Astrocyte (in vitro differentiated cells and primary cell): ENCODE data around the gene DPP8. TPM values are rescaled to one million over a fixed set of nuclear protein-coding genes. Genes with fewer than 3 reads are reported as not detected.

Experiments used
- DNase-seq: peaks from one replicate; pipeline ENCODE4 v3.0.0-alpha.2; 2010; ENCODE audit warnings: low read depth
- FAIRE-seq: peaks from 2 replicates; lab custom pipeline; 2011; peaks lifted over from hg19 to GRCh38; lab: Jason Lieb, UNC
- H2AFZ ChIP-seq: 2 replicates; pipeline ENCODE4 v1.6.0; 2012; ENCODE audit warnings: low read depth, low read length, inconsistent platforms
- H3K27ac ChIP-seq: 2 replicates; pipeline ENCODE4 v1.5.1; 2011; ENCODE audit warnings: low read depth, low read length, inconsistent platforms
- H3K27me3 ChIP-seq: 2 replicates; pipeline ENCODE4 v1.6.0; 2011; ENCODE audit warnings: low read length, inconsistent platforms; ENCODE audit not compliant: insufficient read depth
- H3K36me3 ChIP-seq: 2 replicates; pipeline ENCODE4 v1.5.1; 2011; ENCODE audit warnings: low read length, inconsistent platforms; ENCODE audit not compliant: insufficient read depth
- H3K4me1 ChIP-seq: 2 replicates; pipeline ENCODE4 v1.5.1; 2011; ENCODE audit warnings: low read length, inconsistent platforms; ENCODE audit not compliant: insufficient read depth
- H3K4me2 ChIP-seq: 2 replicates; pipeline ENCODE4 v1.6.0; 2012; ENCODE audit warnings: low read length, inconsistent platforms
- H3K4me3 ChIP-seq: 2 replicates; pipeline ENCODE4 v1.5.1; 2011; ENCODE audit warnings: low read depth, mild to moderate bottlenecking, low read length, inconsistent platforms; ENCODE audit not compliant: insufficient read depth
- H3K79me2 ChIP-seq: 2 replicates; pipeline ENCODE4 v1.6.0; 2012; ENCODE audit warnings: mild to moderate bottlenecking, low read length, inconsistent platforms; ENCODE audit not compliant: insufficient read depth
- H3K9ac ChIP-seq: 2 replicates; pipeline ENCODE4 v1.6.0; 2012; ENCODE audit warnings: mild to moderate bottlenecking, low read length, inconsistent platforms
- H3K9me3 ChIP-seq: 2 replicates; pipeline ENCODE4 v1.5.1; 2012; ENCODE audit warnings: low read depth, mild to moderate bottlenecking, low read length, inconsistent platforms; ENCODE audit not compliant: insufficient read depth
- H4K20me1 ChIP-seq: 2 replicates; pipeline ENCODE4 v1.6.0; 2012; ENCODE audit warnings: low read length, inconsistent platforms; ENCODE audit not compliant: insufficient read depth
- H3K27ac Mint-ChIP-seq: one replicate; pipeline ENCODE4 v1.8.0; 2021; ENCODE audit warnings: mild to moderate bottlenecking, mixed read lengths; ENCODE audit not compliant: unreplicated experiment
- H3K27me3 Mint-ChIP-seq: one replicate; pipeline ENCODE4 v1.8.0; 2021; ENCODE audit warnings: low read depth, mixed read lengths; ENCODE audit not compliant: unreplicated experiment
- H3K36me3 Mint-ChIP-seq: one replicate; pipeline ENCODE4 v1.8.0; 2021; ENCODE audit warnings: low read depth, mixed read lengths; ENCODE audit not compliant: unreplicated experiment
- H3K4me1 Mint-ChIP-seq: one replicate; pipeline ENCODE4 v1.8.0; 2021; ENCODE audit warnings: low read depth, mixed read lengths; ENCODE audit not compliant: unreplicated experiment
- H3K4me3 Mint-ChIP-seq: one replicate; pipeline ENCODE4 v1.8.0; 2021; ENCODE audit warnings: mild to moderate bottlenecking, moderate library complexity, mixed read lengths; ENCODE audit not compliant: unreplicated experiment
- H3K9me3 Mint-ChIP-seq: one replicate; pipeline ENCODE4 v1.8.0; 2021; ENCODE audit warnings: mild to moderate bottlenecking, mixed read lengths; ENCODE audit not compliant: unreplicated experiment
- CTCF ChIP-seq: IDR thresholded peaks from 2 replicates; pipeline ENCODE4 v1.5.1; 2011; ENCODE audit warnings: low read depth, mild to moderate bottlenecking, inconsistent platforms, low read length, moderate library complexity; ENCODE audit not compliant: insufficient read depth
- EZH2 ChIP-seq: IDR thresholded peaks from 2 replicates; pipeline ENCODE4 v1.6.1; 2012; ENCODE audit warnings: mild to moderate bottlenecking, low read length, inconsistent platforms; ENCODE audit not compliant: insufficient read depth
- total RNA-seq: library from RNA; stranded (reverse); gene quantifications from 2 replicates; pipeline ENCODE4 v1.2.1, GENCODE V29; 2021

DPP8 gene
- total RNA-seq, 1 donor from 2014 or later, result 29.5 TPM

DNA sequence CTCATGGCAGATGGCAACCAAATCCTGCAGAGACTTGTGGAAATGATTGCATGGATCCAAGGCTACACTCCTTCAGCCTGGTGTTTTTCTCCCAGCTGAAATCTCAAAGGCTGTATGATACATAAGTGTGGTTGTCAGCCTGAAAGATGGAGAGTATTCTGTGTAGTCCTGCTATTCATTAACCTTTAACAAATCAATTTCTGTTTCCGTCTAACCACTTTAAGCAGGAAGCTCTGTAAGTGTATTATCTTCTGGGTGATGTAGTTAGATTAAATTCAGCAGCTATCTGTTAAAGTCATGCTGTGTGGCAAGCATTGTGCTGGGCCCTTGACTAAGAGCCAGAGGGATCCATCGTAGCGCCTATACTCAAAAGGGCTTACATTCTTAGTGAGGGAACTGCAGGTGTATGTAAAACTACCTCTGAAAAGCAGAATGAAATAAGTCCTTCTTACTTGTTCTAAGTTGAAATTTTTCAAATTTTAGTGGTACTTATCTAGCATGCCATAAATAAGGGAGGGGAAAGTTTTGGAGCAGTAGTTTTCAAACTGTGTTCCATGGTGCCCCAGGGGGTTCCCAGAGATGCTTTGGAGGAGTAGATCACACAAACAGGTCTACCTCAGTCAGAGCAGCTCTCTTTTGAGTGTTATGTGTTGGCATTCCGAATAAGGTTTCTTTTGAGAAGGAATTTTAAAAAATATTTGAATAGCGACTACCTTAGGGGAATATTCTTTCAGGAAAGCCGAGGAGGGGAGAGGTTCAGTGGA is 41.7 kb upstream of the DPP8 start:
- no peak overlapping the region for H3K4me3 ChIP-seq
- no peak for DNase-seq
- H3K79me2 ChIP-seq, result peaks cover 4% of the 10 kb centered on the region
- peak overlapping the region; percentile 11 for H3K9ac ChIP-seq
- H3K27me3 ChIP-seq, result no peaks in the 10 kb centered on the region
- no peak overlapping the region for H2AFZ ChIP-seq
- H3K4me1 Mint-ChIP-seq, result peaks cover 12% of the 10 kb centered on the region
- no peak overlapping the region for H3K4me3 Mint-ChIP-seq
- no peak for FAIRE-seq
- H3K27ac ChIP-seq, result peak overlapping the region; percentile 29
- peak overlapping the region; percentile 61 for H3K4me2 ChIP-seq
- no peak for TF ChIP-seq CTCF
- TF ChIP-seq EZH2, result no peak
- no peak overlapping the region for H3K27ac Mint-ChIP-seq
- H3K27me3 Mint-ChIP-seq, result no peaks in the 10 kb centered on the region
- peaks cover 13% of the 10 kb centered on the region for H3K4me1 ChIP-seq
- peaks cover 27% of the 10 kb centered on the region for H3K36me3 Mint-ChIP-seq
- peaks cover 9% of the 10 kb centered on the region for H4K20me1 ChIP-seq
- no peaks in the 10 kb centered on the region for H3K9me3 ChIP-seq
- no peaks in the 10 kb centered on the region for H3K9me3 Mint-ChIP-seq
- peaks cover 12% of the 10 kb centered on the region for H3K36me3 ChIP-seq

- H3K4me2 ChIP-seq, result peak overlapping the region; percentile 61
- H3K4me3 Mint-ChIP-seq, result no peak overlapping the region
- H3K79me2 ChIP-seq, result peaks cover 8% of the 10 kb centered on the region
- no peaks in the 10 kb centered on the region for H3K27me3 ChIP-seq
- no peaks in the 10 kb centered on the region for H3K27me3 Mint-ChIP-seq
- peaks cover 7% of the 10 kb centered on the region for H3K36me3 ChIP-seq
- H2AFZ ChIP-seq, result no peak overlapping the region
- peaks cover 13% of the 10 kb centered on the region for H3K4me1 ChIP-seq
- no peak for FAIRE-seq
- peak overlapping the region; percentile 11 for H3K9ac ChIP-seq
- no peaks in the 10 kb centered on the region for H3K9me3 Mint-ChIP-seq
- peaks cover 31% of the 10 kb centered on the region for H3K36me3 Mint-ChIP-seq
- H3K4me1 Mint-ChIP-seq, result peaks cover 12% of the 10 kb centered on the region
- H3K9me3 ChIP-seq, result no peaks in the 10 kb centered on the region
- H3K27ac ChIP-seq, result peak overlapping the region; percentile 29
- peak; percentile 75 for DNase-seq
- H4K20me1 ChIP-seq, result peaks cover 9% of the 10 kb centered on the region
- H3K27ac Mint-ChIP-seq, result no peak overlapping the region
- TF ChIP-seq CTCF (no peak), EZH2 (no peak)
- no peak overlapping the region for H3K4me3 ChIP-seq
Measured at GRCh38 chr15:65558336-65558735, 40.8 kb upstream of the DPP8 start.

DNA sequence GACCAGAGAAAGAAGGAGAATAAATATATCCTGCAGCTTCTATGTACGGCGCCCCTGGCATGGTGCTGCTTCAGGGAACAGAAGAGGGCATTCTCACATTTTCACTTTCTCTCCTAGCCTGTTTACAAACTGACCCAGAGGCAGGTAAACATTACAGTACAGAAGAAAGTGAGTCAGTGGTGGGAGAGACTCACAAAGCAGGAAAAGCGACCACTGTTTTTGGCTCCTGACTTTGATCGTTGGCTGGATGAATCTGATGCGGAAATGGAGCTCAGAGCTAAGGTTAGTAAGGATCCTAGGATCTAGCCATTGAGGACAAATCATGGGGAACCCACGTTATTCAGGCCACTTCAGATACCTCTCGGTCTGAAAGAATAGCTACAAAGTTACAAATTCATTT is 39.1 kb upstream of the DPP8 start:
- H3K4me1 ChIP-seq, result peaks cover 13% of the 10 kb centered on the region
- Mint-ChIP-seq H3K27ac (no peak overlapping the region), H3K36me3 (peaks cover 25% of the 10 kb centered on the region), H3K27me3 (no peaks in the 10 kb centered on the region), H3K4me1 (peaks cover 15% of the 10 kb centered on the region), H3K9me3 (no peaks in the 10 kb centered on the region), H3K4me3 (no peak overlapping the region)
- no peaks in the 10 kb centered on the region for H3K9me3 ChIP-seq
- no peak for TF ChIP-seq EZH2
- no peak for TF ChIP-seq CTCF
- H3K79me2 ChIP-seq, result peaks cover 12% of the 10 kb centered on the region
- no peaks in the 10 kb centered on the region for H3K27me3 ChIP-seq
- H3K4me3 ChIP-seq, result no peak overlapping the region
- H3K36me3 ChIP-seq, result no peaks in the 10 kb centered on the region
- H3K9ac ChIP-seq, result no peak overlapping the region
- H3K4me2 ChIP-seq, result no peak overlapping the region
- no peak overlapping the region for H2AFZ ChIP-seq
- FAIRE-seq (no peak), DNase-seq (no peak)
- peaks cover 14% of the 10 kb centered on the region for H4K20me1 ChIP-seq
- H3K27ac ChIP-seq, result no peak overlapping the region
